Testis (tissue), 3 donors: ENCODE results near the gene PFKFB3. TPM values are rescaled to one million over a fixed set of nuclear protein-coding genes. Genes with fewer than 3 reads are reported as not detected.

ENCODE experiments used
- DNase-seq: peaks from one replicate; pipeline ENCODE4 v3.0.0-alpha.2; 2019
- H3K27ac ChIP-seq, 2 donors: fragments of 200-600 bp; sonication (generic); one replicate each; pipeline ENCODE4 v1.5.1; 2019
- H3K27me3 ChIP-seq: fragments of 200-600 bp; sonication (generic); one replicate; pipeline ENCODE4 v1.5.1; 2019
- H3K36me3 ChIP-seq: fragments of 200-600 bp; sonication (generic); one replicate; pipeline ENCODE4 v1.5.1; 2017; ENCODE audit warnings: low read depth; ENCODE audit errors: missing control alignments
- H3K4me1 ChIP-seq: fragments of 200-600 bp; sonication (generic); one replicate; pipeline ENCODE4 v1.5.1; 2019
- H3K4me3 ChIP-seq, 2 donors: fragments of 200-600 bp; sonication (generic); one replicate each; pipeline ENCODE4 v1.5.1; 2017 to 2019
- H3K9me3 ChIP-seq: fragments of 200-600 bp; sonication (generic); one replicate; pipeline ENCODE4 v1.5.1; 2017
- POLR2A ChIP-seq: fragments of 450-650 bp; IDR thresholded peaks from one replicate; pipeline ENCODE4 v1.6.1; 2017; ENCODE audit warnings: antibody characterized with exemption, mild to moderate bottlenecking, moderate library complexity
- WGBS, 2 donors: methylation state at CpG; one replicate each; pipeline ENCODE4 v1.1.5; 2018; 5-methylcytosine and 5-hydroxymethylcytosine counted together
- intact Hi-C: fragments of 100-400 bp; cut with DNase I; formaldehyde crosslinking; loops from one replicate; pipeline ENCODE4 v1.15.1; 2023; ENCODE audit warnings: low total_unique reads
- polyA plus RNA-seq: library from polyadenylated mRNA; stranded (reverse); fragments of 350-450 nt; fragmentation: Illumina TruSeq; extraction: RNeasy Lipid Tissue Mini Kit (QIAGEN cat#74804); gene quantifications from one replicate; pipeline ENCODE4 v1.2.3, GENCODE V29; 2014; ENCODE audit warnings: low read depth, low replicate concordance; ENCODE audit not compliant: insufficient read depth
- total RNA-seq, 2 donors: library from RNA; depleted of rRNA; stranded (reverse); fragments of >200 nt; gene quantifications; one replicate each; pipeline ENCODE4 v1.2.3, GENCODE V29; 2016
- TF ChIP-seq, protein P1 (sequence below), 3 experiments: fragments of 450-650 bp in 2 of 3; fragments of 200-600 bp in 1 of 3; sonication (generic) in 1 of 3; IDR thresholded peaks; one replicate each; pipeline ENCODE4 v1.5.1; 2016 to 2019; ENCODE audit warnings: antibody characterized with exemption in 3 of 3, mild to moderate bottlenecking in 2 of 3, moderate library complexity in 1 of 3

PFKFB3 gene
- total and polyA plus RNA-seq, 3 donors from 2014 or later: 31.7 to 65.3 (median 53.9) TPM

- intact Hi-C loops: no loop called here
- no peak overlapping the region for H3K27ac ChIP-seq
- no peaks in the 10 kb centered on the region for H3K36me3 ChIP-seq
- H3K4me1 ChIP-seq: peaks cover 3% of the 10 kb centered on the region
- TF ChIP-seq POLR2A: no peak
- TF ChIP-seq, protein P1, sequence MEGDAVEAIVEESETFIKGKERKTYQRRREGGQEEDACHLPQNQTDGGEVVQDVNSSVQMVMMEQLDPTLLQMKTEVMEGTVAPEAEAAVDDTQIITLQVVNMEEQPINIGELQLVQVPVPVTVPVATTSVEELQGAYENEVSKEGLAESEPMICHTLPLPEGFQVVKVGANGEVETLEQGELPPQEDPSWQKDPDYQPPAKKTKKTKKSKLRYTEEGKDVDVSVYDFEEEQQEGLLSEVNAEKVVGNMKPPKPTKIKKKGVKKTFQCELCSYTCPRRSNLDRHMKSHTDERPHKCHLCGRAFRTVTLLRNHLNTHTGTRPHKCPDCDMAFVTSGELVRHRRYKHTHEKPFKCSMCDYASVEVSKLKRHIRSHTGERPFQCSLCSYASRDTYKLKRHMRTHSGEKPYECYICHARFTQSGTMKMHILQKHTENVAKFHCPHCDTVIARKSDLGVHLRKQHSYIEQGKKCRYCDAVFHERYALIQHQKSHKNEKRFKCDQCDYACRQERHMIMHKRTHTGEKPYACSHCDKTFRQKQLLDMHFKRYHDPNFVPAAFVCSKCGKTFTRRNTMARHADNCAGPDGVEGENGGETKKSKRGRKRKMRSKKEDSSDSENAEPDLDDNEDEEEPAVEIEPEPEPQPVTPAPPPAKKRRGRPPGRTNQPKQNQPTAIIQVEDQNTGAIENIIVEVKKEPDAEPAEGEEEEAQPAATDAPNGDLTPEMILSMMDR (IDR thresholded peaks at IDR 0.05): no peak
- H3K4me3 ChIP-seq: no peak overlapping the region
- DNase-seq: no peak
- H3K9me3 ChIP-seq: no peaks in the 10 kb centered on the region
- H3K27me3 ChIP-seq: no peaks in the 10 kb centered on the region
- WGBS, 2 donors: 80 to 86% methylated on average over 3 of the region's 3 CpGs
Measured at GRCh38 chr10:6271663-6272062, 68.9 kb downstream of the PFKFB3 start.

DNA sequence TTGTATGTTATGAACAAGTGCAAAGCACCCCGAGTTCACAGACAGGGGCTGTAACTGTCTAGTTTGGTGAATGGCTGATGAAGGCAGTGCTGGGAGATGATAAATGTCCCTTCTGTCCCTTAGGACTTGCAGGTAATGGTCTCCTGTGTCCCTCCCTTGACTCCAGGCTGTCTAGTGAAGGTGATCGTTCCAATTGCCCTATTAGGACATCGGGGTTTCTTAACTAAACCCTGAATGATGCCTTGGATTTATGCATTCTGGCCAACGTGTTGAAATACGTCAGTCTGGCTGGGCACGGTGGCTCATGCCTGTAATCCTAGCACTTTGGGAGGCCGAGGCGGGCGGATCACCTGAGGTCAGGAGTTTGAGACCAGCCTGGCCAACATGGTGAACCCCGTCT lies 69.4 kb downstream of the PFKFB3 start:
- WGBS, 2 donors: 91 to 96% methylated on average over 10 of the region's 10 CpGs
- no peak overlapping the region for H3K4me3 ChIP-seq
- no peak for DNase-seq
- no peak overlapping the region for H3K27ac ChIP-seq
- H3K4me1 ChIP-seq: peaks cover 3% of the 10 kb centered on the region
- TF ChIP-seq, protein P1 (IDR thresholded peaks at IDR 0.05): no peak
- TF ChIP-seq POLR2A: no peak
- H3K27me3 ChIP-seq: no peaks in the 10 kb centered on the region
- no peaks in the 10 kb centered on the region for H3K36me3 ChIP-seq
- no peaks in the 10 kb centered on the region for H3K9me3 ChIP-seq
- intact Hi-C loops: no loop called here

GRCh38 chr10:6273351-6273750 lies 70.6 kb downstream of the PFKFB3 start:
- Histone ChIP-seq H3K9me3 (no peaks in the 10 kb centered on the region), H3K27ac (no peak overlapping the region), H3K27me3 (no peaks in the 10 kb centered on the region), H3K36me3 (no peaks in the 10 kb centered on the region), H3K4me3 (no peak overlapping the region), H3K4me1 (peaks cover 3% of the 10 kb centered on the region)
- WGBS, 2 donors: 90 to 91% methylated on average over 11 of the region's 11 CpGs
- DNase-seq: no peak
- TF ChIP-seq POLR2A: no peak
- TF ChIP-seq, protein P1 (IDR thresholded peaks at IDR 0.05): no peak
- intact Hi-C loops: no loop called here

DNA sequence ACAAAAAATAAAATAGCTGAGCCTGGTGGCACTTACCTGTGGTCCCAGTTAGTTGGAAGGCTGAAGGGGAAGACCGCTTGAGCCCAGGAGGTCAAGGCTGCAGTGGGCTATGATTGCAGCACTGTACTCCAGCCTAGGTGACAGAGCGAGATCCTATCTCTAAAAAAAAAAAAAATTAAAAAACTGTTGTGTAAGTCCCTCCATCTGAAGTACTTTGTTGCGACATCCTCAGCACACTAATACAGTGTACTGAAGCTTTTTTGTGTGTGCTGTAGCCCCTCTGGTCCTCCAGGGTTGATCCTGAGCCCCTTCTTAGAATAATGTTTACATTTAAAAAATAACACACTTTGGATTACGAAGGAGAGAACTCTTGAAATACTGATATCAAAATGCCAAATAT lies 71.3 kb downstream of the PFKFB3 start:
- Histone ChIP-seq H3K4me1 (peaks cover 3% of the 10 kb centered on the region), H3K27me3 (no peaks in the 10 kb centered on the region), H3K36me3 (no peaks in the 10 kb centered on the region), H3K27ac (no peak overlapping the region), H3K4me3 (no peak overlapping the region), H3K9me3 (no peaks in the 10 kb centered on the region)
- intact Hi-C loops: no loop called here
- 95 to 96% methylated on average over 4 of the region's 4 CpGs for WGBS, 2 donors
- TF ChIP-seq, protein P1 (IDR thresholded peaks at IDR 0.05): no peak
- no peak for TF ChIP-seq POLR2A
- DNase-seq: no peak

- no peak for DNase-seq
- intact Hi-C loops: no loop called here
- H3K4me3 ChIP-seq: no peak overlapping the region
- no peaks in the 10 kb centered on the region for H3K27me3 ChIP-seq
- 94 to 97% methylated on average over 7 of the region's 7 CpGs for WGBS, 2 donors
- H3K27ac ChIP-seq: no peak overlapping the region
- H3K36me3 ChIP-seq: no peaks in the 10 kb centered on the region
- H3K4me1 ChIP-seq: peaks cover 3% of the 10 kb centered on the region
- no peaks in the 10 kb centered on the region for H3K9me3 ChIP-seq
- TF ChIP-seq, protein P1 (IDR thresholded peaks at IDR 0.05): no peak
- TF ChIP-seq POLR2A: no peak
Measured at GRCh38 chr10:6274484-6274883, 71.8 kb downstream of the PFKFB3 start.
